ENCODE results near the gene JHY.

Gene JHY

DNA sequence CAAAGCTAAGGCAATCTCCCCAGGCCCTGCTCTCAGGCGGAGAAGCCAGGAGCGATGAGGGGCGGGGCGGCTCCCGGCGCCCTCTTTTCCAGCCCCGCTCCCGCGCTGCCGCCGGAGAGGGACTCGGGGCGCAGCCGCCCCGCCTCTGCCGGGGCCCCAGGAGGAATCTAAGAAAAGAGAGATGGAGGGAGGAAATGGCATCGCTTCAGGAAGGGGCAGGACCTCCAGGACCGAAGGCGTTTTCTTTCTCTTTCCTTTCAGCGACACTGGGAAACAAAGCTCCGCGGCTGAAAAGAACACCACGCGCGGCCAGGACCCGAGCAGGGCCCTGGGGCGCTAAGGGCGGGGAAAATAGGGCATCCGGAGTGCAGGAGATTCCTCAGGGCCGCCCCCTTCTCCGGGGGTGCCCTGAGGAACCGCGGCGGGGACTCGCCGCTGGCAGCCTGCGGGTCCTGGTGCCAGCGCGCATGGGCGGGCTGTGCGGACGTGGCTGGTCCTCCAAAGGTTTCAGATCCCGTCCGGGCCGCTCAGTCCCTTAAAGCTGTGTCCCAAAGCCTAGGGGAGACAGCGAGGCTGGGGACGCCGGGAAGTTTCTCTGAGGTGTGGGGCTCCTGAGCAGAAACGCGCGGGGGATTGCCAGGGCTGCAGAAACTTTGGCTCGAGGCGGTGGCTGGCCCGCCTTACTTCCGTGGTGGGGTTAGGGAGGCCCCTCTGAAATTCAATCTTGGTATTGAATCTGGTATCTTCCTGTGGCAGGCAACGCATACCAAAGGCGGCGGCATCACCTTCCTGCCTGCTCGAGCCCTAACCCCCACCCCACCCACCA is 101.8 kb downstream of the JHY start:
- Histone ChIP-seq H3K27me3 (ENCODE audit: insufficient read depth, poor library complexity, severe bottlenecking) (peaks cover 52% of the 10 kb centered on the region), H3K27ac (replicated peaks) (no peak overlapping the region)

GRCh38 chr11:122995526-122995925 is 113.0 kb downstream of the JHY start:
- Histone ChIP-seq H3K4me3 (replicated peaks; ENCODE audit: insufficient read depth, low read length) (no peak overlapping the region), H3K27ac (replicated peaks) (no peak overlapping the region), H3K27me3 (ENCODE audit: insufficient read depth, poor library complexity, severe bottlenecking) (peaks cover 2% of the 10 kb centered on the region)
- DNase-seq (ENCODE audit: low read depth in 1 of 2, low spot score in 1 of 2): no peak
- no peak for TF ChIP-seq SPI1 (IDR thresholded peaks at IDR 0.05; ENCODE audit: borderline replicate concordance, low read depth)
- TF ChIP-seq POLR2AphosphoS5 (IDR thresholded peaks at IDR 0.05; ENCODE audit: low read depth): no peak
- TF ChIP-seq GABPA (IDR thresholded peaks at IDR 0.05; ENCODE audit: low read depth): no peak
- TF ChIP-seq, protein P1, sequence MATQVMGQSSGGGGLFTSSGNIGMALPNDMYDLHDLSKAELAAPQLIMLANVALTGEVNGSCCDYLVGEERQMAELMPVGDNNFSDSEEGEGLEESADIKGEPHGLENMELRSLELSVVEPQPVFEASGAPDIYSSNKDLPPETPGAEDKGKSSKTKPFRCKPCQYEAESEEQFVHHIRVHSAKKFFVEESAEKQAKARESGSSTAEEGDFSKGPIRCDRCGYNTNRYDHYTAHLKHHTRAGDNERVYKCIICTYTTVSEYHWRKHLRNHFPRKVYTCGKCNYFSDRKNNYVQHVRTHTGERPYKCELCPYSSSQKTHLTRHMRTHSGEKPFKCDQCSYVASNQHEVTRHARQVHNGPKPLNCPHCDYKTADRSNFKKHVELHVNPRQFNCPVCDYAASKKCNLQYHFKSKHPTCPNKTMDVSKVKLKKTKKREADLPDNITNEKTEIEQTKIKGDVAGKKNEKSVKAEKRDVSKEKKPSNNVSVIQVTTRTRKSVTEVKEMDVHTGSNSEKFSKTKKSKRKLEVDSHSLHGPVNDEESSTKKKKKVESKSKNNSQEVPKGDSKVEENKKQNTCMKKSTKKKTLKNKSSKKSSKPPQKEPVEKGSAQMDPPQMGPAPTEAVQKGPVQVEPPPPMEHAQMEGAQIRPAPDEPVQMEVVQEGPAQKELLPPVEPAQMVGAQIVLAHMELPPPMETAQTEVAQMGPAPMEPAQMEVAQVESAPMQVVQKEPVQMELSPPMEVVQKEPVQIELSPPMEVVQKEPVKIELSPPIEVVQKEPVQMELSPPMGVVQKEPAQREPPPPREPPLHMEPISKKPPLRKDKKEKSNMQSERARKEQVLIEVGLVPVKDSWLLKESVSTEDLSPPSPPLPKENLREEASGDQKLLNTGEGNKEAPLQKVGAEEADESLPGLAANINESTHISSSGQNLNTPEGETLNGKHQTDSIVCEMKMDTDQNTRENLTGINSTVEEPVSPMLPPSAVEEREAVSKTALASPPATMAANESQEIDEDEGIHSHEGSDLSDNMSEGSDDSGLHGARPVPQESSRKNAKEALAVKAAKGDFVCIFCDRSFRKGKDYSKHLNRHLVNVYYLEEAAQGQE (IDR thresholded peaks at IDR 0.05; ENCODE audit: insufficient replicate concordance, low read depth): no peak
- no peak for TF ChIP-seq CTCF (IDR thresholded peaks at IDR 0.05; ENCODE audit: insufficient read depth, low read length)

More for the DNA sequence above, 101.8 kb downstream of the JHY start:
- TF ChIP-seq, protein P1 (IDR thresholded peaks at IDR 0.05; ENCODE audit: insufficient replicate concordance, low read depth): no peak
- no peak for TF ChIP-seq CTCF (IDR thresholded peaks at IDR 0.05; ENCODE audit: insufficient read depth, low read length)
- TF ChIP-seq GABPA (IDR thresholded peaks at IDR 0.05; ENCODE audit: low read depth): no peak
- no peak for TF ChIP-seq POLR2AphosphoS5 (IDR thresholded peaks at IDR 0.05; ENCODE audit: low read depth)
- no peak for TF ChIP-seq SPI1 (IDR thresholded peaks at IDR 0.05; ENCODE audit: borderline replicate concordance, low read depth)
- no peak overlapping the region for H3K4me3 ChIP-seq (replicated peaks; ENCODE audit: insufficient read depth, low read length)
- no peak for DNase-seq (ENCODE audit: low read depth in 1 of 2, low spot score in 1 of 2)

- peaks cover 7% of the 10 kb centered on the region for H3K27me3 ChIP-seq (ENCODE audit: insufficient read depth, poor library complexity, severe bottlenecking)
- no peak overlapping the region for H3K27ac ChIP-seq (replicated peaks)
- no peak overlapping the region for H3K4me3 ChIP-seq (replicated peaks; ENCODE audit: insufficient read depth, low read length)
- no peak for DNase-seq (ENCODE audit: low read depth in 1 of 2, low spot score in 1 of 2)
- TF ChIP-seq POLR2AphosphoS5 (IDR thresholded peaks at IDR 0.05; ENCODE audit: low read depth) (no peak), CTCF (IDR thresholded peaks at IDR 0.05; ENCODE audit: insufficient read depth, low read length) (no peak), GABPA (IDR thresholded peaks at IDR 0.05; ENCODE audit: low read depth) (no peak), SPI1 (IDR thresholded peaks at IDR 0.05; ENCODE audit: borderline replicate concordance, low read depth) (no peak)
- TF ChIP-seq, protein P1 (IDR thresholded peaks at IDR 0.05; ENCODE audit: insufficient replicate concordance, low read depth): no peak
These were observed 116.3 kb downstream of the JHY start for GRCh38 chr11:122998727-122999366.

Measured in HL-60 (cell line).